Activated T-helper 1 cell treated with anti-CD3 and anti-CD28 coated beads, Interleukin-12 subunit alpha, Interleukin-12 subunit beta, Interleukin-2, Interleukin-4 antibody, amounts not matched to agents 30 ng/mL and 10 ng/mL and 1 ng/mL, durations not matched to agents 14 hours and 24 hours and 36 hours (primary cell): ENCODE measurements around the gene COPS4. TPM values are rescaled to one million over a fixed set of nuclear protein-coding genes. Genes with fewer than 3 reads are reported as not detected.
A peak's percentile ranks its signal among the peaks of the same experiment; 100 is the strongest.
"Not testable (repeated sequence)": the region's sequence is repeated elsewhere in the genome, so short reads cannot be mapped to it uniquely, and the experiment has no call there.

Experiments
- DNase-seq: peaks from one replicate; pipeline ENCODE4 v3.0.0; 2021; ENCODE audit warnings: low spot score
- H3K27ac Mint-ChIP-seq: one replicate; pipeline ENCODE4 v1.8.0; 2021; ENCODE audit warnings: mild to moderate bottlenecking, mixed read lengths
- H3K27me3 Mint-ChIP-seq: one replicate; pipeline ENCODE4 v1.8.0; 2022; ENCODE audit warnings: mild to moderate bottlenecking, moderate library complexity, mixed read lengths; ENCODE audit not compliant: insufficient read depth
- H3K36me3 Mint-ChIP-seq: one replicate; pipeline ENCODE4 v1.8.0; 2021; ENCODE audit warnings: low read depth, mixed read lengths
- H3K4me1 Mint-ChIP-seq: one replicate; pipeline ENCODE4 v1.8.0; 2021; ENCODE audit warnings: low read depth, mixed read lengths
- H3K4me3 Mint-ChIP-seq: one replicate; pipeline ENCODE4 v1.8.0; 2021; ENCODE audit warnings: mild to moderate bottlenecking, moderate library complexity, mixed read lengths
- H3K9me3 Mint-ChIP-seq: one replicate; pipeline ENCODE4 v1.8.0; 2021; ENCODE audit warnings: mixed read lengths
- intact Hi-C: fragments of 100-400 bp; cut with micrococcal nuclease; formaldehyde crosslinking; loops from one replicate; pipeline ENCODE4 v1.15.1; 2024
- total RNA-seq: library from RNA; stranded (reverse); gene quantifications from 2 replicates; pipeline ENCODE4 v1.2.3, GENCODE V29; 2022

COPS4 gene
- total RNA-seq, 1 donor from 2014 or later, result 35.8 TPM

DNA sequence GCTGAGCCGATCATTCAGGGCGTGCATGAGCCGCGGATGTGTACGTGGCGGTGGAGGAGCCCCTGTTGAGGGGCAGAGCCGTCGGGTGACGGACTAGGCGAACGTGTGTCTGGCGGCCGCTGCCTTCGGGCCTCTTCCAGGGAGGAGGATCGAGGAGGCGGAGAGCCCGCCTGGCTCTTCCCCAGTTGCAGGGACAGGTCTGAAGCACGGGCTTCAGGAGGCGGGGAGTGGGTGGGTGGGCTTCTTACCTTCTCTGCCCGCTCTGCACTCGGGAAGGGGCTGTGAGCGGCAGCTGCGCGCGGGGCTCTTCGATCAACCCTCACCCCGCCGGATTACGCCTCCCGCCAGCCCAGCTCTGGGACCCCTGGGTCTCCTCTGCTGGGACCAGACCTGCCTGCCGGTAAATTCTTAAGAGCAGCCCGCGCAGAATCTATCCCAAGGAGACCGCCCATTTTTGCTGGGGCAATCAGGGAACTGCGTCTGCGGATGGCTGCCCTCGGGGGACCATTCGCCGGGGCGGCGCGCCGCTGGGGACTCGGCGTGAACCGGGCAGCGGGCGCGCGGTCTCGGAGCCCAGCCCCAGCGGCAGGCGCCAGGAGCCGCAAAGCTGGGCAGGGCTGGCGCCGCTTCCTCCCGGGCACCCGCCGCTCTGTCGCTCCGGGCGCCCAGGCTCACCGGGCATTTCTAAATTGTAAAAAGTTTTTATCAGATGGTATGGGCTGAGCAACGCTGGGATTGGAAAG lies 74.7 kb downstream of the COPS4 start:
- Mint-ChIP-seq H3K36me3 (peaks cover 19% of the 10 kb centered on the region), H3K4me1 (peaks cover 58% of the 10 kb centered on the region)

DNA sequence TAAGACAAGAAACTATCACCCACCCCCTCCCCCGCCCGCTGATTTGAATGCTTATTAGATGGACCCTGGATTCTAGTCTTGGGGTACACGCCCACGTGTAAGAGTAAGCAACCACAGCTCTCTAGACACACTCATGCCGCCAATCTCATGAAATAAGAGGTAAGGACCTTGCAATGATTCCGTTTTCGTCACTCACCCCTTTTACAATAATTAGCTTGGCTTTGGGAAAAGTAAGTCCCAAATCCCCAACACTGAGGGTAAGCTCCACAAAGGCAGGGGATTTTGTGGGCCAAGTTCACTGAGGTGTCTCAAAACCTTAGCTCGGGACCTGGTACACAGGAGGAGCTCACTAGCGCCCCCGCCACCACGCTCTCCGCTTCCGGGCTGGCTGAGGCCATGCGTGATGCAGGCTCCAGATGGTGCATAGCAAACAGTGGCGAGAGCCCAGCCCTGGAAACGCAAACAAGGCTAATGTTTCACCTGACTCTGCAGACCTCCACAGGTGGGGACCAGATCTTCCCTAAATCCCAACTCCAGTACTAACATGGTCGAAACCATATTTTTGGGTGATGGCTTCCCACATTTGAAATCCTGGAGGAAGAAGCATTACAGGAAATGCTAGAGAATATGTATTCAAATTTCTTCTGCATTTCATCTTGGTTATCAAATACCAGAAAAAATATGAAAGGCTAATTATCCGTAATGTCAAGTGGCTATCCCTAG lies 75.4 kb downstream of the COPS4 start:
- peak overlapping the region; percentile 89 for H3K4me3 Mint-ChIP-seq
- DNase-seq, result peak; percentile 86
- no peaks in the 10 kb centered on the region for H3K9me3 Mint-ChIP-seq
- intact Hi-C loops, result loop anchor here (1.0 to 5.0 kb wide), 16 partner anchors 36 to 738 kb away; partner anchors contain the start of genes COPS4, COQ2, ENOPH1 and HELQ
- peaks cover 11% of the 10 kb centered on the region for H3K36me3 Mint-ChIP-seq
- no peaks in the 10 kb centered on the region for H3K27me3 Mint-ChIP-seq
- peak overlapping the region; percentile 93 for H3K27ac Mint-ChIP-seq
- peaks cover 58% of the 10 kb centered on the region for H3K4me1 Mint-ChIP-seq

More for the DNA sequence above, 74.7 kb downstream of the COPS4 start:
- Mint-ChIP-seq H3K27ac (peak overlapping the region; percentile 93), H3K27me3 (no peaks in the 10 kb centered on the region), H3K9me3 (no peaks in the 10 kb centered on the region), H3K4me3 (peak overlapping the region; percentile 89)
- peak; percentile 24 for DNase-seq
- intact Hi-C loops, result loop anchor here (1.0 to 5.0 kb wide), 16 partner anchors 35 to 737 kb away; partner anchors contain the start of genes COPS4, COQ2, ENOPH1 and HELQ

DNA sequence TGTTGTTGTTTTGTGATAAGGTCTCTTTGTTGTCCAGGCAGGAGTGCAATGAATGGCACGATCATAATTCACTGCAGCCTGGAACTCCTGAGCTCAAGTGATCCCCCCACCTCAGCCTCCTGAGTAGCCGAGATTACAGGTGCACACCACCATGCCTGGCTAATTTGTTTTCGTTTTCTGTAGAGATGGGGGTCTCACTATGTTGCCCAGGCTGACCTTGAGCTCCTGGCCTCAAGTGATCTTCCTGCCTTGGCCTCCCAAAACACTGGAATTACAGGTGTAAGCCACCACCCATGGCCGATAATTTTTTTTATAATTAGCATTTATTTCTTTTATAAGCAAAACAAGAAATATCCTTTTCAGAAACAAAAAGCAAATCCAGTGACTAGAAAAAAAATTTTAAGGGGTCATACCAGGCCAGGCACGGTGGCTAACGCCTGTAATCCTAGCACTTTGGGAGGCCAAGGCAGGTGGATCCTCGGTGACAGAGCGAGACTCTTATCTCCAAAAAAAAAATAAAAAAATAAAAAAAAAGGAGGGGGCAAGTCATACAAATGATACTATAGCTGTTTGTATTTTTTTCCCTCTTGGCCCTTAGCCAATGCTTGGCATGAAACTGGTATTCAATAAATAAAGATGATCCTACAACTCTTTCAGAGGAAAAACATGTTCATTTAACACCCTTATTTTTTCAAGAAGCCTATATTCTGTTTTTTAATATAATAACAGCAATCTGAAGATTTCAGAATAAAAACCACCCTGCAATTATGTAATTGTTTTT lies 76.2 kb downstream of the COPS4 start:
- peak overlapping the region; percentile 93 for H3K27ac Mint-ChIP-seq
- H3K4me3 Mint-ChIP-seq, result peak overlapping the region; percentile 89
- no peaks in the 10 kb centered on the region for H3K27me3 Mint-ChIP-seq
- peaks cover 58% of the 10 kb centered on the region for H3K4me1 Mint-ChIP-seq
- intact Hi-C loops, result loop anchor here (1.0 to 5.0 kb wide), 16 partner anchors 37 to 739 kb away; partner anchors contain the start of genes COPS4, COQ2, ENOPH1 and HELQ
- no peak for DNase-seq
- H3K9me3 Mint-ChIP-seq, result no peaks in the 10 kb centered on the region
- peaks cover 8% of the 10 kb centered on the region for H3K36me3 Mint-ChIP-seq

DNA sequence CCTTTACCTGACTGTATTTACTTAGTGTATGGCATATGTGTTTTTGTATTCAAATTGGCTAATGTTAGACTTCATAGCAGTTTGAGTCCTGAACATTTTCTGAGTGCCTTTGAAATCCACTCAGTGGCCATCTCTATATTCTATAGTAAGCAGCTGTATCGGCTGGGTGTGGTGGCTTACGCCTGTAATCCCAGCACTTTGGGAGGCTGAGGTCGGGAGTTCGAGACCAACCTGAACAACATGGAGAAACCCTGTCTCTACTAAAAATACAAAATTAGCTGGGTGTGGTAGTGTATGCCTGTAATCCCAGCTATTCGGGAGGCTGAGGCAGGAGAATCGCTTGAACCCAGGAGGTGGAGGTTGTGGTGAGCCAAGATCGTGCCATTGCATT lies 76.8 kb downstream of the COPS4 start:
- H3K9me3 Mint-ChIP-seq, H3K36me3 Mint-ChIP-seq, H3K27me3 Mint-ChIP-seq, DNase-seq: not testable (repeated sequence)
- Mint-ChIP-seq H3K4me1 (peaks cover 58% of the 10 kb centered on the region), H3K4me3 (peak overlapping the region; percentile 84), H3K27ac (peak overlapping the region; percentile 91)
- intact Hi-C loops, result loop anchor here (5.0 kb wide), 4 partner anchors 209 to 739 kb away; partner anchors contain the start of genes HNRNPD and THAP9

DNA sequence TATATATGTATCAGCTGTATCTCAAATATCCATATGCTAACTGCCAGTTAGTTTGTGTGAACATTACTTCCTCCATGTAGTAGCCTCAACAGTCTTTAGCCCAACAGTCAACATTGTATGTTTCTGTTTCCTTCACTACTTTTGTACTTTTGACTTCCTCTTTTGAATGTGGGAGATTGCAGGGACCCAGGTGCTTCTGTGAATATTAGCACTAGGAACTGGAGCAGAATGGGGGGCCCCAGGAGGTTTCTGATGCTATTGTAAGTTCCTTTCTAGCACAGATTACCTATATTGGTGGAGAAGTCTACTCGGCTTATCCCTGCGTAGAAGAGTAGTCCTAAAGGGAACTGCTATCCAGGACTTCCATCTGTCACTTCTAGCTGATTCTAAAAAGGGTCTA lies 77.2 kb downstream of the COPS4 start:
- Mint-ChIP-seq H3K9me3 (no peaks in the 10 kb centered on the region), H3K27me3 (no peaks in the 10 kb centered on the region), H3K36me3 (peaks cover 8% of the 10 kb centered on the region), H3K4me1 (peaks cover 58% of the 10 kb centered on the region), H3K4me3 (peak overlapping the region; percentile 91), H3K27ac (peak overlapping the region; percentile 93)
- DNase-seq, result no peak
- intact Hi-C loops, result loop anchor here (5.0 kb wide), 4 partner anchors 210 to 740 kb away; partner anchors contain the start of genes HNRNPD and THAP9

DNA sequence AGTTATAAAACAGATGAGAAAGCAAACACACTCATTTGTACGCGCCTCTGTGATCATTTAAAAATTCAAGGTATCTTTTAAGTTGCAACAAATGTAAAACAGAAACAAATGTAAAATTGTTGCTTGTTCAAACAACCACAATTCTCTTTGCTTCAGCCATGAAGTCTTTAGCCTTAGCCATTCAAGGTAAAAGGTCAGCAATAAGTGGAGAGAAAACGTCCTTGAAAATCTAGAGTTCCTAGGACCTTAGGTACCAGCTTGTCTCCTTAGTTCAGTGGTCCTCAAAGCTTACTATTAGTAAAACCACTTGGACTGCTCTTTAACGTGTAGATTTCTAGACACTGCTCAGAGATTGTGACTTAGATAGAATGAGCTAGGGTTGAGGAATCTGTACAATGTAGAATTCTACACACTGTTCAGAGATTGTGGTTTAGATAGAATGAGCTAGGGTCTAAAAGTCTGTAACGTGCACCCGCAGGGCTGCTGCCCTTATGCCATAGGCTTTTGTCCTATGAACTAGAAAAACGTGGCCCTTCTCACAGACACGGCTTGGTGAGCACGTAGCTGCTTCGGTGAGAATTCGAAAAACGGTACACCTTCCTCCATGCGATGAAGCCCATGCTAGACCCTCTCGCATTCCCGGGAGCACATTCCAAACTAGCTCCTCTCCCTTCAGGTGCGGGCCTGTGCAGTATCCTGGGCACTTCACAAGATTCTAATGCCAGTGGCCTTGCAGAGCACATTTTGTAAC lies 77.9 kb downstream of the COPS4 start:
- peaks cover 8% of the 10 kb centered on the region for H3K36me3 Mint-ChIP-seq
- DNase-seq, result peak; percentile 21
- H3K4me1 Mint-ChIP-seq, result peaks cover 58% of the 10 kb centered on the region
- H3K9me3 Mint-ChIP-seq, result no peaks in the 10 kb centered on the region
- peak overlapping the region; percentile 91 for H3K4me3 Mint-ChIP-seq
- H3K27me3 Mint-ChIP-seq, result no peaks in the 10 kb centered on the region
- intact Hi-C loops, result loop anchor here (1.0 to 5.0 kb wide), 5 partner anchors 169 to 741 kb away; partner anchors contain the start of genes HNRNPD and THAP9
- peak overlapping the region; percentile 93 for H3K27ac Mint-ChIP-seq

DNA sequence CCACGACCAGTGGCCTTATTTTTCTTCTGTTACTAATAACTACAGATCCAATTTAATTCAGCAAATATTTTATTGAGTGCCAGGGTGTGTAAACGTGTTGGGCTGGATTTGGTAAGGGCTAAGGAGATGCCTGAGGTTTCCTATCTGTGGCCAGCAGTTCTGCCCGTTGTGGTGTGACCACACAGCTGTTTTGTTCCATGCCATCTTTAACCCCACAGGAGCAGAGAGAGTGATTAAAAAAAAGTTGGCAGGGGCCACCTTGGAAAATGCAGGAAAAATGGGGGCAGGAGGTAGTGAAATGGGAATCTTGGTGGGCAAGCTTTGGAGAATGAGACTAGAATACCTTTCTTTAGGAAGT lies 78.4 kb downstream of the COPS4 start:
- Mint-ChIP-seq H3K9me3 (no peaks in the 10 kb centered on the region), H3K27me3 (peaks cover 2% of the 10 kb centered on the region), H3K27ac (peak overlapping the region; percentile 93), H3K4me3 (peak overlapping the region; percentile 91), H3K4me1 (peaks cover 54% of the 10 kb centered on the region), H3K36me3 (peaks cover 8% of the 10 kb centered on the region)
- peak; percentile 16 for DNase-seq
- intact Hi-C loops, result loop anchor here (1.0 to 5.0 kb wide), 5 partner anchors 169 to 741 kb away; partner anchors contain the start of genes HNRNPD and THAP9

DNA sequence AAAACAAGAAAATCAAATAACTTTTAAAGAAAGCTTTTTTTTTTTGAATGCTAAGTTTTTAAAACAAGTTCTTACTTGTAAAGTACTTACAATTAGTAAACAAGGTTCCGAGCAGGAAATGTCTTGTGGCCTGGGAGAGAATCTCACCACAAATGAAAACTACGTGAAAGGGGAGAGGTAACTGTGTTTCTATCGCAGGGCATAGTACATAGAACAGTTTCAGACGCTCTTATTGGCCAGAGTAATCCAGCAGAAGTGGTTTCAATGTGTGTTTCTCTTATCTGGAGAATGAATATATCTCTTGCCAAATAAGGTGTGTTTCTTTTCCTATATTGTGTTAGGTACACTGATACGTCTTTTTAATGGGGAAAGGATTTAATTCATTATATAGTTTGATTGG lies 79.6 kb downstream of the COPS4 start, which contains the start of gene PLAC8:
Gene PLAC8, minus strand, starts transcription at position 154 of the 400 bp plus-strand sequence. CDS start 6,808 bp downstream, outside the sequence.
- Mint-ChIP-seq H3K9me3 (no peaks in the 10 kb centered on the region), H3K36me3 (peaks cover 6% of the 10 kb centered on the region), H3K27me3 (peaks cover 2% of the 10 kb centered on the region), H3K27ac (peak within 1 kb of the TSS; percentile 93), H3K4me1 (peaks cover 49% of the 10 kb centered on the region), H3K4me3 (peak within 1 kb of the TSS; percentile 91)
- intact Hi-C loops, result loop anchor here (1.0 to 5.0 kb wide), 8 partner anchors 40 to 742 kb away; partner anchors contain the start of genes HNRNPD and THAP9
- DNase-seq, result peak; percentile 60

DNA sequence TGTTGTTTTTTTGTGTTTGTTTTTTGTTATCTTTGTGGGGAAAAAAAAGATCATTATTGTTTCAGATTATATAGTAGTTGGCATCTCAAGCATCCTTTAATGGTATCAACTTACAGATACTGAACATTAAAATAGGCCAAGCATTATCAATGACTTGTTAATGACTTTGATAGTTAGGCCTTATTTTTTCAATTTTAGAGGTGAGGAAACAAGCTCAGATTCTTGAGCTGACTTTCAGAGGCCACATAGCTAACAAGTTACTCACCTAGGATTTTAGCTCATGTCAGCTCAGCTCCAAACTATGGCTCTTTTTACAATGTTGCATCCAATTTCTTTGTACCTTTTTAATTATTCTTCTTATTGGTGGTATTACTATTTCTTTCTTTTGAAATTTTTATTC lies 80.0 kb downstream of the COPS4 start:
- peak overlapping the region; percentile 87 for H3K4me3 Mint-ChIP-seq

DNA sequence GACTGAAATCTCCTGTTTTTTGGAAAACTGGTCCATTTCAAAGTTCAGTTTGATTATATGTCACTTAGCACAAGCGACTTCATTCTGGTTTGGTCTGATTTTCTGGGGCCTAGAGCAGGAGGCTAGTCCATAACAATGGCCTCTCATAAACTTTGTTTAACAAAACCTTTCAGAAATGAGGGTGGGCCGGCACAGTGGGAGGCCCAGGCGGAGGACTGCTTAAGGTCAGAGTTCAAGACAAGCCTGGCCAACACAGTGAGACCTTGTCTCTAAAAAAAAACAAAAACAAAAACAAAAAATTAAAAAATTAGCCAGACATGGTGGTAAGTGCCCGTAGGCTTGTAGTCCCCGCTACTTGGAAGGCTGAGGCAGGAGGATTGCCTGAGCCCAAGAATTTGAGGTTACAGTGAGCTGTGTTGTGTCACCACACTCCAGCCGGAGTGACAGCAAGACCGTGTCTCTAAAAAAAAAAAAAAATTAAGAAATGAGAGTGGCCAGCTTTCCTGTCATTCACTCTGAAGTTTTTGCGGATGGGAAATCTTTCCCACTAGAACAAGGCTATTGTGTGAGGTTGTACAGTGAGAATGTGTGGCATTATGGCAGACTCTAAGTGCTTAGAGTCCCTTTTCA lies 80.8 kb downstream of the COPS4 start:
- Mint-ChIP-seq H3K9me3 (no peaks in the 10 kb centered on the region), H3K4me1 (peaks cover 42% of the 10 kb centered on the region), H3K27ac (no peak overlapping the region), H3K4me3 (peak overlapping the region; percentile 11), H3K27me3 (peaks cover 2% of the 10 kb centered on the region), H3K36me3 (peaks cover 3% of the 10 kb centered on the region)
- intact Hi-C loops, result loop anchor here (1.0 kb wide), 1 partner anchor 11 kb away; no protein-coding TSS in a partner anchor
- DNase-seq, result no peak

More for the DNA sequence above, 80.0 kb downstream of the COPS4 start:
- DNase-seq, result no peak
- intact Hi-C loops, result loop anchor here (1.0 to 5.0 kb wide), 9 partner anchors 11 to 743 kb away; partner anchors contain the start of genes HNRNPD and THAP9
- peak overlapping the region; percentile 77 for H3K27ac Mint-ChIP-seq
- H3K27me3 Mint-ChIP-seq, result peaks cover 2% of the 10 kb centered on the region
- H3K36me3 Mint-ChIP-seq, result peaks cover 6% of the 10 kb centered on the region
- H3K4me1 Mint-ChIP-seq, result peaks cover 49% of the 10 kb centered on the region
- H3K9me3 Mint-ChIP-seq, result no peaks in the 10 kb centered on the region

DNA sequence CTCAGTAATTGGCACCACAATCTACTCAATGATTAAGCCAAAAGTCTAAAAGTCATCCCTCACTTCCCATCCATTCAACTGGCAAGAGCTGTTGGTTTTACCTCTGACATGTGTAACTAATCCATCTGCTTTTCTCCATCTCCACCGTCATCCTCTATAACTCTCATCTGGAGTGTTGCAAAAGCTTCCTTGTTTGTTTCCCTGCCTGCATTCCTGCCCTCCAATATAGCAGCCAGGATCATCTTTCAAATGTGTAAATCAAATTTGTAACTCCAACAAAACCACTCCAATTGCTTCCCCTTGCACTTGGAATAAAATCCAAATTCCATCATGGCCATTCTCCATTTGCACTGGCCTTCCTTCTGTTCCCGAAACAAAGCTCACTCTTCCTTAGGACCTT lies 83.9 kb downstream of the COPS4 start:
- intact Hi-C loops, result no loop called here
- peaks cover 4% of the 10 kb centered on the region for H3K9me3 Mint-ChIP-seq

More for the DNA sequence above, 83.9 kb downstream of the COPS4 start:
- Mint-ChIP-seq H3K27me3 (peaks cover 5% of the 10 kb centered on the region), H3K36me3 (no peaks in the 10 kb centered on the region), H3K4me3 (no peak overlapping the region), H3K4me1 (peaks cover 25% of the 10 kb centered on the region), H3K27ac (no peak overlapping the region)
- DNase-seq, result no peak
